ENCODE results near the gene RASGRF2. TPM values are rescaled to one million over a fixed set of nuclear protein-coding genes. Genes with fewer than 3 reads are reported as not detected.

RASGRF2 gene, protein sequence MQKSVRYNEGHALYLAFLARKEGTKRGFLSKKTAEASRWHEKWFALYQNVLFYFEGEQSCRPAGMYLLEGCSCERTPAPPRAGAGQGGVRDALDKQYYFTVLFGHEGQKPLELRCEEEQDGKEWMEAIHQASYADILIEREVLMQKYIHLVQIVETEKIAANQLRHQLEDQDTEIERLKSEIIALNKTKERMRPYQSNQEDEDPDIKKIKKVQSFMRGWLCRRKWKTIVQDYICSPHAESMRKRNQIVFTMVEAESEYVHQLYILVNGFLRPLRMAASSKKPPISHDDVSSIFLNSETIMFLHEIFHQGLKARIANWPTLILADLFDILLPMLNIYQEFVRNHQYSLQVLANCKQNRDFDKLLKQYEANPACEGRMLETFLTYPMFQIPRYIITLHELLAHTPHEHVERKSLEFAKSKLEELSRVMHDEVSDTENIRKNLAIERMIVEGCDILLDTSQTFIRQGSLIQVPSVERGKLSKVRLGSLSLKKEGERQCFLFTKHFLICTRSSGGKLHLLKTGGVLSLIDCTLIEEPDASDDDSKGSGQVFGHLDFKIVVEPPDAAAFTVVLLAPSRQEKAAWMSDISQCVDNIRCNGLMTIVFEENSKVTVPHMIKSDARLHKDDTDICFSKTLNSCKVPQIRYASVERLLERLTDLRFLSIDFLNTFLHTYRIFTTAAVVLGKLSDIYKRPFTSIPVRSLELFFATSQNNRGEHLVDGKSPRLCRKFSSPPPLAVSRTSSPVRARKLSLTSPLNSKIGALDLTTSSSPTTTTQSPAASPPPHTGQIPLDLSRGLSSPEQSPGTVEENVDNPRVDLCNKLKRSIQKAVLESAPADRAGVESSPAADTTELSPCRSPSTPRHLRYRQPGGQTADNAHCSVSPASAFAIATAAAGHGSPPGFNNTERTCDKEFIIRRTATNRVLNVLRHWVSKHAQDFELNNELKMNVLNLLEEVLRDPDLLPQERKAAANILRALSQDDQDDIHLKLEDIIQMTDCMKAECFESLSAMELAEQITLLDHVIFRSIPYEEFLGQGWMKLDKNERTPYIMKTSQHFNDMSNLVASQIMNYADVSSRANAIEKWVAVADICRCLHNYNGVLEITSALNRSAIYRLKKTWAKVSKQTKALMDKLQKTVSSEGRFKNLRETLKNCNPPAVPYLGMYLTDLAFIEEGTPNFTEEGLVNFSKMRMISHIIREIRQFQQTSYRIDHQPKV (N-terminal part only)
- 2.1 to 3.1 TPM (median 2.3 TPM) in 5 replicates for total RNA-seq (2022; extraction: Qiagen RNA extraction; ENCODE audit: low read depth)

GRCh38 chr5:80959768-80960442 lies at the start of gene RASGRF2:
Gene RASGRF2 (plus strand): TSS chr5:80960363. CDS start chr5:80960739, 376 bp downstream.

GRCh38 chr5:81233080-81233634 lies 273.0 kb downstream of the RASGRF2 start, which contains the start of gene CKMT2:
Gene CKMT2 (plus strand): TSS chr5:81233322. CDS start chr5:81251133, 17,811 bp downstream.

